K562 (cell line): ENCODE results near the gene SMIM10L2A.

Experiments
- ATF1 ChIP-seq, 2 experiments: fragments of 450-650 bp in 1 of 2; IDR thresholded peaks; 2 replicates each; pipeline ENCODE4 v1.6.1; 2016; ENCODE audit warnings: missing compliant biosample characterization in 1 of 2, missing genetic modification characterization in 1 of 2
- GABPB2 ChIP-seq: fragments of 250-450 bp; sonication (Bioruptor Pico); conservative IDR thresholded peaks from 2 replicates; pipeline ENCODE4 v1.5.1; 2021; ENCODE audit warnings: mild to moderate bottlenecking
- POLR2AphosphoS5 ChIP-seq: IDR thresholded peaks from 2 replicates; pipeline ENCODE4 v1.6.1; 2011; ENCODE audit warnings: mild to moderate bottlenecking, low read depth, low read length, moderate library complexity; ENCODE audit not compliant: control insufficient read depth, insufficient read depth
- ZFP36 ChIP-seq: fragments of 150-350 bp; IDR thresholded peaks from 2 replicates; pipeline ENCODE4 v1.6.1; 2018; ENCODE audit warnings: low read length, low read depth; ENCODE audit not compliant: partially characterized antibody
- TF ChIP-seq, protein P1 (sequence below), 3 experiments: IDR thresholded peaks in 2 of 3; conservative IDR thresholded peaks in 1 of 3; 2 replicates each; pipeline ENCODE4 v1.5.1; 2011 to 2012; ENCODE audit warnings: low read length in 3 of 3, mild to moderate bottlenecking in 3 of 3, control low read depth in 2 of 3, improper control_type of control experiment in 1 of 3, inconsistent platforms in 1 of 3, low read depth in 1 of 3, mixed read lengths in 1 of 3, moderate library complexity in 1 of 3; ENCODE audit not compliant: insufficient read depth in 2 of 3
- TF ChIP-seq, protein P2 (sequence below): sonication (generic); formaldehyde crosslinking; IDR thresholded peaks from 2 replicates; pipeline ENCODE4 v1.8.1; 2023; ENCODE audit warnings: mild to moderate bottlenecking, missing genetic modification reagents

DNA sequence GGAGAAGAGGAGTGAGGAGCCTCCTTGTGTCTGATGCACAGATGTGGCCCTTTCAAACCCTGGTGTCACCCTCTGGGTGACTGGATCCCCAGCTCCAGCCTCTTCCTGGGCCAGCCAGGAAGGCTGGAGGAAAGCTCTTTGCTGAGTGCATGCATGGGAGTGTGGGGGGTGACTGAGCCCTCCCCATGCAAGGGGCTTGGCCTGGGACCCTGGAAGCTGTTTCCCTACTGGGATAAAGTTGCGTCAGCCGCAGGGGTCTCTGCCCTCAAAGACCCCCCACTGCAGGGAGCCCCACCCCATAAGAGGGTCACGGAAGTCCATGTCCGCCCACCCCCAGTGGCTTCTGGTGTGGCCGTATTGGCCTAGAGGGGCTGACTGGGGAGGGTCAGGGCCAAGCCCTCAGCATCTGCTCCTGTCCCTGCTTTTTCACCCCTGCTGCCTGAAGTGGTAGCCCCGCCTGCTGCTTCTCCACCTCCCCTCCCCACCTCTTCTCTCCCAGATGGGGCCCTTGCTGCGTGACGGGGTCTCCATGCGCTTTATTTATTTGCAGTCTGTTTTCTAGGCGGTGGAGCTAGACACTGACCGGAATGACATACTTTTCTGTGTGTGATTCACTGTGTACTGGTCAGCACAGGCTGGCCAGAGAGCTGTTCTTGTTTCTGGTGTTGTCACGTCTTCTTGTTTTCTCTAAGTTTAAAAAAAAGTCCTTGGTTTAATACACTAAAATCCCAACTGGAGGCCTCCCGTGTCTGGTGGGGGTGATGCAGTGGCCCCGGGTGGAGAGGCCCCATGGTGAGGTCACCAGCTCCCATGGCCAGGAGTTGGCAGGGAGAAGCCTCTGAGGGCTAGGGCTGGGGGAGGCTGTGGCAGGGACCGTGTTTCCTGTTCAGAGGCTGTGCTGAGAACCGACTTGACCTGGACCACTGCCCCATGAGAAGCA is 3.6 kb downstream of the SMIM10L2A start:
- TF ChIP-seq ZFP36 (no peak), ATF1 (CRISPR knock-in tag; IDR thresholded peaks at IDR 0.05) (no peak), ATF1 (tag; IDR thresholded peaks at IDR 0.05) (no peak), GABPB2 (CRISPR knock-in tag) (no peak), POLR2AphosphoS5 (no peak)
- TF ChIP-seq, protein P1, sequence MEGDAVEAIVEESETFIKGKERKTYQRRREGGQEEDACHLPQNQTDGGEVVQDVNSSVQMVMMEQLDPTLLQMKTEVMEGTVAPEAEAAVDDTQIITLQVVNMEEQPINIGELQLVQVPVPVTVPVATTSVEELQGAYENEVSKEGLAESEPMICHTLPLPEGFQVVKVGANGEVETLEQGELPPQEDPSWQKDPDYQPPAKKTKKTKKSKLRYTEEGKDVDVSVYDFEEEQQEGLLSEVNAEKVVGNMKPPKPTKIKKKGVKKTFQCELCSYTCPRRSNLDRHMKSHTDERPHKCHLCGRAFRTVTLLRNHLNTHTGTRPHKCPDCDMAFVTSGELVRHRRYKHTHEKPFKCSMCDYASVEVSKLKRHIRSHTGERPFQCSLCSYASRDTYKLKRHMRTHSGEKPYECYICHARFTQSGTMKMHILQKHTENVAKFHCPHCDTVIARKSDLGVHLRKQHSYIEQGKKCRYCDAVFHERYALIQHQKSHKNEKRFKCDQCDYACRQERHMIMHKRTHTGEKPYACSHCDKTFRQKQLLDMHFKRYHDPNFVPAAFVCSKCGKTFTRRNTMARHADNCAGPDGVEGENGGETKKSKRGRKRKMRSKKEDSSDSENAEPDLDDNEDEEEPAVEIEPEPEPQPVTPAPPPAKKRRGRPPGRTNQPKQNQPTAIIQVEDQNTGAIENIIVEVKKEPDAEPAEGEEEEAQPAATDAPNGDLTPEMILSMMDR (IDR thresholded peaks at IDR 0.05 in 2 of 3, conservative IDR thresholded peaks at IDR 0.05 in 1 of 3; ENCODE audit: insufficient read depth in 2 of 3, low read depth in 1 of 3, low read length in 3 of 3), result no peak
- TF ChIP-seq, protein P2, sequence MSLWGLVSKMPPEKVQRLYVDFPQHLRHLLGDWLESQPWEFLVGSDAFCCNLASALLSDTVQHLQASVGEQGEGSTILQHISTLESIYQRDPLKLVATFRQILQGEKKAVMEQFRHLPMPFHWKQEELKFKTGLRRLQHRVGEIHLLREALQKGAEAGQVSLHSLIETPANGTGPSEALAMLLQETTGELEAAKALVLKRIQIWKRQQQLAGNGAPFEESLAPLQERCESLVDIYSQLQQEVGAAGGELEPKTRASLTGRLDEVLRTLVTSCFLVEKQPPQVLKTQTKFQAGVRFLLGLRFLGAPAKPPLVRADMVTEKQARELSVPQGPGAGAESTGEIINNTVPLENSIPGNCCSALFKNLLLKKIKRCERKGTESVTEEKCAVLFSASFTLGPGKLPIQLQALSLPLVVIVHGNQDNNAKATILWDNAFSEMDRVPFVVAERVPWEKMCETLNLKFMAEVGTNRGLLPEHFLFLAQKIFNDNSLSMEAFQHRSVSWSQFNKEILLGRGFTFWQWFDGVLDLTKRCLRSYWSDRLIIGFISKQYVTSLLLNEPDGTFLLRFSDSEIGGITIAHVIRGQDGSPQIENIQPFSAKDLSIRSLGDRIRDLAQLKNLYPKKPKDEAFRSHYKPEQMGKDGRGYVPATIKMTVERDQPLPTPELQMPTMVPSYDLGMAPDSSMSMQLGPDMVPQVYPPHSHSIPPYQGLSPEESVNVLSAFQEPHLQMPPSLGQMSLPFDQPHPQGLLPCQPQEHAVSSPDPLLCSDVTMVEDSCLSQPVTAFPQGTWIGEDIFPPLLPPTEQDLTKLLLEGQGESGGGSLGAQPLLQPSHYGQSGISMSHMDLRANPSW (CRISPR knock-in tag), result no peak
